GM12878 (cell line): ENCODE measurements around the gene GGACT. TPM values are rescaled to one million over a fixed set of nuclear protein-coding genes. Genes with fewer than 3 reads are reported as not detected.

Experiments
- ASH2L ChIP-seq: fragments of 300-600, 200-600 bp; sonication (generic); IDR thresholded peaks from 2 replicates; pipeline ENCODE4 v1.6.1; 2017; ENCODE audit warnings: low read depth, mild to moderate bottlenecking, borderline replicate concordance
- ATF2 ChIP-seq: IDR thresholded peaks from 2 replicates; pipeline ENCODE4 v1.6.1; 2012; ENCODE audit warnings: low read length, inconsistent platforms
- BCLAF1 ChIP-seq: fragments of 450-650 bp; IDR thresholded peaks from 2 replicates; pipeline ENCODE4 v1.6.1; 2017; ENCODE audit warnings: antibody characterized with exemption, mild to moderate bottlenecking, moderate library complexity
- ESRRA ChIP-seq: IDR thresholded peaks from 2 replicates; pipeline ENCODE4 v1.6.1; 2012; ENCODE audit warnings: mild to moderate bottlenecking, low read length, improper control_type of control experiment
- GATAD2B ChIP-seq: fragments of 450-650 bp; conservative IDR thresholded peaks from 2 replicates; pipeline ENCODE4 v1.6.1; 2017; ENCODE audit warnings: low read depth, mild to moderate bottlenecking, moderate library complexity
- IRF4 ChIP-seq: IDR thresholded peaks from 2 replicates; pipeline ENCODE4 v1.6.1; 2011; ENCODE audit warnings: low read depth, low read length
- JUNB ChIP-seq: IDR thresholded peaks from 2 replicates; pipeline ENCODE4 v1.6.1; 2016; ENCODE audit warnings: antibody characterized with exemption, mild to moderate bottlenecking
- NFYB ChIP-seq: IDR thresholded peaks from 2 replicates; pipeline ENCODE4 v1.6.1; 2011; ENCODE audit warnings: low read depth, mild to moderate bottlenecking, low read length, improper control_type of control experiment, moderate library complexity; ENCODE audit not compliant: insufficient read depth
- PRDM15 ChIP-seq: fragments of 450-650 bp; formaldehyde crosslinking; IDR thresholded peaks from 2 replicates; pipeline ENCODE4 v1.4.0; 2020; ENCODE audit warnings: mild to moderate bottlenecking, moderate library complexity
- ZBTB11 ChIP-seq: fragments of 450-650 bp; formaldehyde crosslinking; IDR thresholded peaks from 2 replicates; pipeline ENCODE4 v1.5.0; 2022; ENCODE audit warnings: mild to moderate bottlenecking, missing genetic modification characterization
- polyA plus RNA-seq, 11 experiments: library from polyadenylated mRNA; depleted of rRNA in 4 of 11; unstranded in 6 of 11; stranded (reverse) in 5 of 11; fragments of >200 nt; fragmentation: Nextera tagmentation in 4 of 11; fragmentation: Illumina TruSeq in 1 of 11; extraction: Ambion mirVana in 4 of 11; extraction: Trizol in 1 of 11; gene quantifications; 1 replicate in 1 of 11; 2 replicates in 10 of 11; pipeline versions ENCODE4 v1.2.1 to v1.2.3, GENCODE V29; 2011 to 2016; ENCODE audit warnings: inconsistent platforms in 2 of 11, missing spikeins in 2 of 11, low read depth in 1 of 11
- total RNA-seq, 4 experiments: library from RNA; depleted of rRNA in 3 of 4; stranded (reverse); fragments of >200 nt in 3 of 4; fragmentation: Illumina TruSeq in 1 of 4; extraction: Trizol in 1 of 4; gene quantifications; 2 replicates each; pipeline versions ENCODE4 v1.2.1 to v1.2.3, GENCODE V29; 2013 to 2021
- TF ChIP-seq, protein P1 (sequence below): fragments of 450-650 bp; IDR thresholded peaks from 2 replicates; pipeline ENCODE4 v1.6.1; 2017; ENCODE audit warnings: mild to moderate bottlenecking, low read depth, inconsistent platforms; ENCODE audit not compliant: poor library complexity, severe bottlenecking

The GGACT gene
- total and polyA plus RNA-seq, 10 of the 15 experiments (the other 5 are each of a cell fraction or from before 2014, with no cell fraction given), result 0.61 to 8.8 (median 4.2) TPM

GRCh38 chr13:100495455-100495854 is 93.1 kb downstream of the GGACT start (continued):
- TF ChIP-seq PRDM15 (CRISPR knock-in tag) (no peak), BCLAF1 (no peak), ASH2L (no peak), IRF4 (no peak), JUNB (no peak), NFYB (no peak), ATF2 (no peak), ZBTB11 (CRISPR knock-in tag) (no peak), GATAD2B (no peak), ESRRA (no peak)
- TF ChIP-seq, protein P1, sequence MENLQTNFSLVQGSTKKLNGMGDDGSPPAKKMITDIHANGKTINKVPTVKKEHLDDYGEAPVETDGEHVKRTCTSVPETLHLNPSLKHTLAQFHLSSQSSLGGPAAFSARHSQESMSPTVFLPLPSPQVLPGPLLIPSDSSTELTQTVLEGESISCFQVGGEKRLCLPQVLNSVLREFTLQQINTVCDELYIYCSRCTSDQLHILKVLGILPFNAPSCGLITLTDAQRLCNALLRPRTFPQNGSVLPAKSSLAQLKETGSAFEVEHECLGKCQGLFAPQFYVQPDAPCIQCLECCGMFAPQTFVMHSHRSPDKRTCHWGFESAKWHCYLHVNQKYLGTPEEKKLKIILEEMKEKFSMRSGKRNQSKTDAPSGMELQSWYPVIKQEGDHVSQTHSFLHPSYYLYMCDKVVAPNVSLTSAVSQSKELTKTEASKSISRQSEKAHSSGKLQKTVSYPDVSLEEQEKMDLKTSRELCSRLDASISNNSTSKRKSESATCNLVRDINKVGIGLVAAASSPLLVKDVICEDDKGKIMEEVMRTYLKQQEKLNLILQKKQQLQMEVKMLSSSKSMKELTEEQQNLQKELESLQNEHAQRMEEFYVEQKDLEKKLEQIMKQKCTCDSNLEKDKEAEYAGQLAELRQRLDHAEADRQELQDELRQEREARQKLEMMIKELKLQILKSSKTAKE, result no peak
